Nephron progenitor cell (in vitro differentiated cells): ENCODE results near the gene POC1B.

Experiments
- DNase-seq: peaks from one replicate; pipeline ENCODE4 v3.0.0; 2021
- H3K27ac Mint-ChIP-seq: 2 replicates; pipeline ENCODE4 v1.8.0; 2021; ENCODE audit warnings: mild to moderate bottlenecking, moderate library complexity, mixed read lengths
- H3K27me3 Mint-ChIP-seq: 2 replicates; pipeline ENCODE4 v1.8.0; 2021; ENCODE audit warnings: mild to moderate bottlenecking, low read depth, mixed read lengths; ENCODE audit not compliant: poor library complexity
- H3K36me3 Mint-ChIP-seq: 2 replicates; pipeline ENCODE4 v1.8.0; 2021; ENCODE audit warnings: low read depth, mixed read lengths
- H3K4me1 Mint-ChIP-seq: 2 replicates; pipeline ENCODE4 v1.8.0; 2021; ENCODE audit warnings: mixed read lengths
- H3K4me3 Mint-ChIP-seq: 2 replicates; pipeline ENCODE4 v1.8.0; 2021; ENCODE audit warnings: mild to moderate bottlenecking, moderate library complexity, mixed read lengths
- H3K9me3 Mint-ChIP-seq: 2 replicates; pipeline ENCODE4 v1.8.0; 2021; ENCODE audit warnings: mild to moderate bottlenecking, moderate library complexity, mixed read lengths
- CTCF ChIP-seq: fragments of 200-600 bp; sonication (generic); IDR thresholded peaks from 2 replicates; pipeline ENCODE4 v1.5.0; 2021; ENCODE audit warnings: antibody characterized with exemption

POC1B gene

GRCh38 chr12:89411234-89411633 lies 114.6 kb downstream of the POC1B start:
- H3K27ac Mint-ChIP-seq, result no peak overlapping the region
- peaks cover 5% of the 10 kb centered on the region for H3K27me3 Mint-ChIP-seq
- H3K4me1 Mint-ChIP-seq, result peaks cover 12% of the 10 kb centered on the region
- peaks cover 19% of the 10 kb centered on the region for H3K9me3 Mint-ChIP-seq
- DNase-seq, result no peak
- H3K36me3 Mint-ChIP-seq, result peaks cover 9% of the 10 kb centered on the region
- no peak overlapping the region for H3K4me3 Mint-ChIP-seq
- no peak for TF ChIP-seq CTCF

GRCh38 chr12:89405626-89406345 lies 120.1 kb downstream of the POC1B start:
- Mint-ChIP-seq H3K27me3 (peaks cover 9% of the 10 kb centered on the region), H3K9me3 (peaks cover 19% of the 10 kb centered on the region), H3K4me1 (peaks cover 9% of the 10 kb centered on the region), H3K27ac (peak overlapping the region; percentile 66), H3K36me3 (peaks cover 15% of the 10 kb centered on the region), H3K4me3 (no peak overlapping the region)
- no peak for DNase-seq
- no peak for TF ChIP-seq CTCF

DNA sequence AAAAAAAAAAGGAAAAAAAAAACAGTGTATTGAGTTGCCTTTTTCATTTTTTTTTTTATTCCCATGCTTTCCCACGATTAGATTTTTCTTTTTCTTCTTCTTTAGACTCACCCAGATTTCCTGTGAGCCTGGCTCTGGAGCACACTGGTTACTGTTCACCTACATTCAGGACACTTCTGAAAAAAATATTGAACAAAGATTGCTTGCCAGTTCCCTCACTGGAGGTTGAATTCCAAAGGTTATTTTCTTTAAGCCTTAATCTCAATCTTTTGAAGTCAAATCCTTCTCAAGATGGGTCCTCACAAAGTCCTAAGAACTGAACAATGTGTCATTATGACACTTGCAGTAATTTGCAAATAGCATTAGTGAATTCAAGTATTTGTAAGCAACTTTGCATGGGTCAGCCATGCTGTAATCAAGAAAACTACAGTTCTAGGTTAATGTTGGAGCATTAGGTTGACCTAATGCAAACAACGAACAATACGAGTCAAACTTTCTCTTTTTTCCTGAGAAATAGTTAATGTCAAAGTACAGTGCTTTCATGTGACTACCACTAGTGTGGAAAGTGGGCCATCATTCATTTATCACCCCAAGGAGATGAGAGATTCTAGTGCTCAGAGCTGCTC lies 124.3 kb downstream of the POC1B start:
- no peak for DNase-seq
- no peak overlapping the region for H3K4me3 Mint-ChIP-seq
- peaks cover 24% of the 10 kb centered on the region for H3K36me3 Mint-ChIP-seq
- no peak for TF ChIP-seq CTCF
- H3K4me1 Mint-ChIP-seq, result peaks cover 9% of the 10 kb centered on the region
- no peak overlapping the region for H3K27ac Mint-ChIP-seq
- H3K27me3 Mint-ChIP-seq, result peaks cover 9% of the 10 kb centered on the region
- H3K9me3 Mint-ChIP-seq, result peaks cover 6% of the 10 kb centered on the region

DNA sequence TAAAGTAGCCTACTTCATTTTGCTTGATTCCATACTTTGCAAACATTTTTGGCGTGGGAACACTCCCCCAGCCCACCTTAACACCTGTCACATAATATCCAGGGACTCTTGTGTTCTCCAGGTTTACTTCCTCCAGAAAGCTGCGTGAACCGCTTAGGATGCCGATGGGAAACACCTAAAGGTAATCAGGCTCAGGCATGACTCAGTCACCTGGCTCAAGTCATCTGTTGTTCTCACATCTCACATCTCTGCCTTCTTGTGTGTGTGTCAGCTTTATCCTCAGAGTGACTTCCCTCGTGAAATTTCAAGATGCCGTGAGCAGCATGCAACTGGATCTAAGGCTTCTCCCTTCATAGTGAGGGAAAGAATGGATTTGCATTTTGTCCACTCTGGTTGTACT lies 125.4 kb downstream of the POC1B start:
- no peaks in the 10 kb centered on the region for H3K27me3 Mint-ChIP-seq
- peaks cover 7% of the 10 kb centered on the region for H3K4me1 Mint-ChIP-seq
- peaks cover 11% of the 10 kb centered on the region for H3K9me3 Mint-ChIP-seq
- H3K27ac Mint-ChIP-seq, result no peak overlapping the region
- H3K4me3 Mint-ChIP-seq, result no peak overlapping the region
- no peak for TF ChIP-seq CTCF
- peaks cover 33% of the 10 kb centered on the region for H3K36me3 Mint-ChIP-seq
- no peak for DNase-seq

DNA sequence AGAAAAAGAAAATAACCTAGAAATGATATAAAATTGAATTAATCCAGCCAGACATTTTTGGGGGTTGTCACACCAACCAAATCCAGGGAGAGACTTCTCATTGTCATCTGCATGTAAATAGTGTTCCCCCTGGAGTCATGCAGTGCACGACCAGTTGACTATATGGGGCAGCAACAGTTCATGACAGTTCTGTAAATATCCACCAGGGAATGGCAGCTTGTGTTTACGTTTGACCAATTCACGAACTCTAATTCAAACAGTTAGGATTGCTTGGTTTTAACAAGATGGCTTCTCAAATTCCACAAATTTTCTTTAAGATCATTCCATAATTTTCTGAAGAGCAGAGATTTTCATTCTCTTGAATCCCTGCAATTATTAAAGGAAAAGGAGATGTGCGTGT lies 130.1 kb downstream of the POC1B start:
- no peak overlapping the region for H3K4me3 Mint-ChIP-seq
- peaks cover 47% of the 10 kb centered on the region for H3K4me1 Mint-ChIP-seq
- H3K36me3 Mint-ChIP-seq, result peaks cover 37% of the 10 kb centered on the region
- H3K27ac Mint-ChIP-seq, result peak overlapping the region; percentile 68
- H3K9me3 Mint-ChIP-seq, result peaks cover 21% of the 10 kb centered on the region
- DNase-seq, result no peak
- no peak for TF ChIP-seq CTCF
- H3K27me3 Mint-ChIP-seq, result no peaks in the 10 kb centered on the region
